Measurements from ENCODE around the gene AARSD1.

- TF ChIP-seq CTCF (IDR thresholded peaks at IDR 0.05) (no peak), GABPA (IDR thresholded peaks at IDR 0.05; ENCODE audit: low read depth) (no peak), USF2 (IDR thresholded peaks at IDR 0.05; ENCODE audit: borderline replicate concordance, low read depth, low read length) (no peak), GATA2 (CRISPR knock-in tag; IDR thresholded peaks at IDR 0.05) (no peak), MXI1 (IDR thresholded peaks at IDR 0.05; ENCODE audit: low read depth, low read length) (no peak), JUND (IDR thresholded peaks at IDR 0.05) (no peak), TAF1 (IDR thresholded peaks at IDR 0.05; ENCODE audit: borderline replicate concordance, low read depth, low read length) (no peak), SMC3 (IDR thresholded peaks at IDR 0.05; ENCODE audit: low read depth, low read length) (no peak), POLR2AphosphoS5 (IDR thresholded peaks at IDR 0.05; ENCODE audit: low read depth, low read length) (no peak)
Observed at GRCh38 chr17:42917236-42917603, 47.0 kb downstream of the AARSD1 start.
